Natural killer cell (primary cell): Measurements from ENCODE around the gene HS6ST3. TPM values are rescaled to one million over a fixed set of nuclear protein-coding genes. Genes with fewer than 3 reads are reported as not detected.

Experiments
- ATAC-seq, 3 donors: fragments of 150-1000 bp in 2 of 3; fragments of 200-7000 bp in 1 of 3; cut with Tn5 transposase; 1 replicate in 1 of 3; 2 replicates in 2 of 3; pipeline ENCODE4 v1.10.0; 2021; ENCODE audit warnings: mild to moderate bottlenecking in 2 of 3, moderate library complexity in 2 of 3
- DNase-seq, 2 donors: peaks; one replicate each; pipeline versions ENCODE4 v3.0.0 to v3.0.0-alpha.2; 2013 to 2021; ENCODE audit warnings: mixed read lengths in 1 of 2
- H3K27ac ChIP-seq: one replicate; pipeline ENCODE4 v1.5.1; 2013; ENCODE audit warnings: mild to moderate bottlenecking, low read length
- H3K27me3 ChIP-seq: one replicate; pipeline ENCODE4 v1.6.1; 2013; ENCODE audit warnings: low read length; ENCODE audit not compliant: control insufficient read depth, insufficient read depth
- H3K36me3 ChIP-seq: one replicate; pipeline ENCODE4 v1.6.1; 2013; ENCODE audit warnings: low read length; ENCODE audit not compliant: control insufficient read depth, insufficient read depth
- H3K4me1 ChIP-seq: one replicate; pipeline ENCODE4 v1.6.1; 2013; ENCODE audit warnings: low read length; ENCODE audit not compliant: control insufficient read depth, insufficient read depth
- H3K4me3 ChIP-seq: one replicate; pipeline ENCODE4 v1.5.1; 2013; ENCODE audit warnings: low read length
- H3K9me3 ChIP-seq: one replicate; pipeline ENCODE4 v1.6.1; 2013; ENCODE audit warnings: low read length; ENCODE audit not compliant: control insufficient read depth, insufficient read depth
- H3K27ac Mint-ChIP-seq, 2 donors: one replicate each; pipeline ENCODE4 v1.8.0; 2022; ENCODE audit warnings: mild to moderate bottlenecking in 2 of 2, mixed read lengths in 2 of 2, moderate library complexity in 1 of 2
- H3K27me3 Mint-ChIP-seq, 2 donors: one replicate each; pipeline ENCODE4 v1.8.0; 2022; ENCODE audit warnings: low read depth in 2 of 2, mixed read lengths in 2 of 2
- H3K36me3 Mint-ChIP-seq: one replicate; pipeline ENCODE4 v1.8.0; 2022; ENCODE audit warnings: mixed read lengths
- H3K4me1 Mint-ChIP-seq, 2 donors: one replicate each; pipeline ENCODE4 v1.8.0; 2022; ENCODE audit warnings: mixed read lengths in 2 of 2
- H3K4me3 Mint-ChIP-seq: one replicate; pipeline ENCODE4 v1.8.0; 2022; ENCODE audit warnings: mild to moderate bottlenecking, moderate library complexity, mixed read lengths
- H3K9me3 Mint-ChIP-seq, 2 donors: one replicate each; pipeline ENCODE4 v1.8.0; 2022; ENCODE audit warnings: mixed read lengths in 2 of 2
- CTCF ChIP-seq: fragments of 200-600 bp; IDR thresholded peaks from one replicate; pipeline ENCODE4 v1.8.0; 2022; ENCODE audit warnings: antibody characterized with exemption
- WGBS: methylation state at CpG from one replicate; pipeline ENCODE4 v1.1.7; 2013; ENCODE audit warnings: missing lambda C conversion rate; ENCODE audit not compliant: insufficient coverage; 5-methylcytosine and 5-hydroxymethylcytosine counted together
- intact Hi-C: fragments of 100-400 bp; cut with micrococcal nuclease; formaldehyde crosslinking; loops from one replicate; pipeline ENCODE4 v1.14.2; 2022
- total RNA-seq, 4 donors: library from RNA; stranded (reverse); fragments of 120-200 nt in 1 of 4; gene quantifications; one replicate each; pipeline versions ENCODE4 v1.2.3 to v1.2.4, GENCODE V29; 2013 to 2022

HS6ST3 gene
- total RNA-seq, 3 donors from 2014 or later (not counting 1 experiment from before 2014, with no cell fraction given): not detected

GRCh38 chr13:96481482-96481881, 391.6 kb downstream of the HS6ST3 start:
- no peaks in the 10 kb centered on the region for H3K4me1 ChIP-seq
- 84% methylated on average over 6 of the region's 6 CpGs for WGBS
- H3K9me3 ChIP-seq: no peaks in the 10 kb centered on the region
- no peak overlapping the region for H3K4me3 ChIP-seq
- ATAC-seq: no peak
- no peak overlapping the region for H3K4me3 Mint-ChIP-seq
- DNase-seq: no peak
- H3K27me3 Mint-ChIP-seq: no peaks in the 10 kb centered on the region
- intact Hi-C loops: no loop called here
- H3K36me3 Mint-ChIP-seq: no peaks in the 10 kb centered on the region
- no peaks in the 10 kb centered on the region for H3K4me1 Mint-ChIP-seq
- no peak overlapping the region for H3K27ac ChIP-seq
- peaks cover 9 to 15% of the 10 kb centered on the region in 2 donors for H3K9me3 Mint-ChIP-seq
- no peak overlapping the region for H3K27ac Mint-ChIP-seq
- no peak for TF ChIP-seq CTCF
- H3K36me3 ChIP-seq: no peaks in the 10 kb centered on the region
- no peaks in the 10 kb centered on the region for H3K27me3 ChIP-seq

DNA sequence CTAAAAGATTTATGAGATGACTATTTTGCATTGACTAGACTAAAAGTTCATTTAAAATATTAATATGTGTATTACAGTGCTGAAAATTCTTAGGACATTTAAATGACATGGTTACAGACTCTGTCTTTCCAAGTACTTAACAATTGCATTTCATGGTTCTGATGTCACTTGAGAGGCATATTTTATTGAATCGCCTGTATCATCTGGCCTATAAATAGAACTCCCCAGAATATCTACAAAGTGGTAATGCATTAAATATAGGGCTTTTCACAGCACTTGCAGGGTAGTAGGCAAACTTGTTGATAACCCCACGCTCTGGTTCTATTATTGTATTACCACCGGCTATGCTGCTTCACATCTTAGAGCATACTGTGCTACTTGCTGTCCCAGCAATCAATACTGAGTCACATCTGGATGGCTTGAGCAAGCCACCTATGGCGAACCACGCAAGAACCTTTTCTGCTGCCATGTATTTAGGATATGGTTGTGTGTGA, 400.6 kb downstream of the HS6ST3 start:
- no peaks in the 10 kb centered on the region for H3K27me3 Mint-ChIP-seq
- no peak for TF ChIP-seq CTCF
- H3K4me3 Mint-ChIP-seq: no peak overlapping the region
- intact Hi-C loops: no loop called here
- Histone ChIP-seq H3K4me1 (no peaks in the 10 kb centered on the region), H3K27ac (no peak overlapping the region), H3K4me3 (no peak overlapping the region), H3K9me3 (no peaks in the 10 kb centered on the region), H3K27me3 (no peaks in the 10 kb centered on the region), H3K36me3 (no peaks in the 10 kb centered on the region)
- no peak overlapping the region for H3K27ac Mint-ChIP-seq
- H3K9me3 Mint-ChIP-seq: peaks cover 13 to 15% of the 10 kb centered on the region in 2 donors
- H3K4me1 Mint-ChIP-seq: no peaks in the 10 kb centered on the region
- DNase-seq (no peak), ATAC-seq (no peak)
- WGBS: 93% methylated on average over 4 of the region's 5 CpGs
- H3K36me3 Mint-ChIP-seq: no peaks in the 10 kb centered on the region

DNA sequence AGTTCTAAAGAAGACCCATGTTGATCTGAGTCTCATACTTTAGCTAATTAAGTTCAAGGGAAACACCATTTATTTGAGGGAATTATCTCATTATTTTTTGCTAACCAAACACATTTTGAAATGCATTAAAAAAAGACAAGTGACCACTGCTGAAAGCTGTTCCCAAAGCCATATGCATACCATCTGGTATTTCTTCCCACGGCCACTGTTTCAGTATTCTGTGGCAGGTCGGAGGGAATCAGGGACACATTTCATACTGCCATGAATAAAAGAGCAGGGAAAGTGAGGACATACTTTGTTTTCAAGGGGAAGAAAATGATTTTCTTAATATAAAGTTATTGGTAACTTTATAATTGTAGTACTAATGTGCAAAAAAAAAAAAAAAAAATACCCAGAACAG, 401.2 kb downstream of the HS6ST3 start:
- intact Hi-C loops: no loop called here
- 94% methylated on average over 2 of the region's 2 CpGs for WGBS
- no peaks in the 10 kb centered on the region for H3K4me1 Mint-ChIP-seq
- Histone ChIP-seq H3K9me3 (no peaks in the 10 kb centered on the region), H3K27me3 (no peaks in the 10 kb centered on the region), H3K4me1 (no peaks in the 10 kb centered on the region), H3K4me3 (no peak overlapping the region), H3K36me3 (no peaks in the 10 kb centered on the region), H3K27ac (no peak overlapping the region)
- DNase-seq: no peak
- no peaks in the 10 kb centered on the region for H3K27me3 Mint-ChIP-seq
- no peaks in the 10 kb centered on the region for H3K36me3 Mint-ChIP-seq
- no peak overlapping the region for H3K27ac Mint-ChIP-seq
- ATAC-seq: no peak
- TF ChIP-seq CTCF: no peak
- H3K9me3 Mint-ChIP-seq: peaks cover 13 to 15% of the 10 kb centered on the region in 2 donors
- H3K4me3 Mint-ChIP-seq: no peak overlapping the region

DNA sequence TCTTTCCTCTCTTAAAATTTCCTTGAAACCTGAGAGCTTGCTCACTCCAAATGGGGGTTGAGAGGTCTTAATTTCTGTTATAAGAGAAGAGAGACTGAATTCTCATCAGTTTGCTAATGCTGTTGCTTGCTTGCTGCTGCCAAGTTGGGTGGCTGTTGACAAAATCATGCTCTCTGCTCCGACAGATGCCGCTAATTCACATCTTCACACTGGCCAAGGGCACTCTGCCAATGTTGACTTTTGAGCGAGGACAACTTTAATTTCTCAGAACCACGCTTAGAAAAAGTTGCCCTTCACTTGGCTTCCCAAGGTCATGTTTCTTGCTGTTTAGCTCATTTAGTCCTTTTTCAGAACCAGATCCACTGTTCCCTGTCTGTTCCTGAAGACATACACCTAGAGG, 402.9 kb downstream of the HS6ST3 start:
- DNase-seq (no peak), ATAC-seq (no peak)
- Histone ChIP-seq H3K4me1 (no peaks in the 10 kb centered on the region), H3K36me3 (no peaks in the 10 kb centered on the region), H3K4me3 (no peak overlapping the region), H3K27me3 (no peaks in the 10 kb centered on the region), H3K27ac (no peak overlapping the region), H3K9me3 (peaks cover 9% of the 10 kb centered on the region)
- Mint-ChIP-seq H3K4me3 (no peak overlapping the region), H3K27ac (no peak overlapping the region), H3K36me3 (no peaks in the 10 kb centered on the region), H3K4me1 (no peaks in the 10 kb centered on the region), H3K27me3 (no peaks in the 10 kb centered on the region), H3K9me3 (peaks cover 18 to 20% of the 10 kb centered on the region in 2 donors)
- TF ChIP-seq CTCF: no peak
- over 99% methylated on average over 4 of the region's 4 CpGs for WGBS
- intact Hi-C loops: no loop called here
